CD4-positive, alpha-beta T cell treated with Interleukin-1 beta for 1 hour (primary cell): ENCODE measurements around the gene DDX20.
A peak's percentile ranks its signal among the peaks of the same experiment; 100 is the strongest.
"Not testable (repeated sequence)": the region's sequence is repeated elsewhere in the genome, so short reads cannot be mapped to it uniquely, and the experiment has no call there.

Experiments
- DNase-seq, 2 donors: peaks; one replicate each; pipeline ENCODE4 v3.0.0-alpha.2; 2020 to 2022

Gene DDX20

DNA sequence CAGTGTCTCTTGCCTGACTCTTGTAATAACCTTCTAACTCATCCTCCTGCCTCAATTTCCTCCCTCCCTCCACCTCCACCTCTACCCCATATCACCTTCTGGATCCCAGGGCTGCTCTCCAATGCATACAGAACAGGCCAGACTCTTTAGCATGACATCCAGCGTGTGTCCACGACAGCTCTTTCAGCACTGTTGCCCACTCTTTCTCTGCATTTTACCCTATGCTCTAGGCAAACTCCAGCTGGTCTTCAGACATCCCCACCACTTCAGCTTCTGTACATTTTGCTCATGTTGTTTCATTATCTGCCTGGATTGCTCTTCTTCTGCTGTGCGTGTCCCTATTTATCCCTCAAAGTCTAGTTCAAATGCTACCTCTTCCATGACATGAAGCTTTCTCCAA lies 21.3 kb upstream of the DDX20 start:
- no peak for DNase-seq

DNA sequence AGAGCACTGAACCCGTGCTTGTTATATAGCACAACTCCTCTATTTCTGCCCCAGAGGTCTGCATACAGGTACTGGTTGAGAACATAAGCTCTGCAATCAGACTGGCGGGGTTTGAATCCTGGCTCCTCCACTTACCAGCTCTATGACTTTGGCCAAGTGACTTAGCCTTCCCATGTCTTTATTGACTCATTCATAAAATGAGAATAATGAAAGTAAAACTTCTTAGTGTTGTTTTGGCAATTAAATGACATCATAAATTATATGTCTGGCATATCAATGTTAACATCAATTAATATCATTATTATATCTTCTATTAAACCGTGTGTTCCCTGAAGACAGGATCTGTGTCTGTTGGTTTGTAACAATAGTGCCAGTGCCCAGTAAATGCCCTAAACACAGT lies 20.8 kb upstream of the DDX20 start:
- DNase-seq, result no peak

DNA sequence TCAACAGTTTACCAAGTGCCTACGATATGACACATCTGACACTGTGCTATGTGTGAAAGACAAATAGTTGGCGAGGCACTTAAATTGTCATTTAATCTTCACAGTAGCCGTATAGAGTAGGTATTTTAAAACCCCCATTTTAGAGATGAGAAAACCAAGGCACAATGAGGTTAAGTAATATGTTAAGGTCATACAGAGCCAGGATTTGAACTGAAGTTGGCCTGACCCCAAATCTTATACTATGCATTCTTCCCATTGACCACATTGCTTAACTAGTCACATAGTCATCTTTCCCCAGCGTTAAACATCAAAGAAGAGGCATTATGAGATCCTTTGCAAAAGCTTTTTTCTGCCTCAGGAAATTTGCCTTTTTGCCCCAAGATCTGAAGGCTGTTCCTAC lies 20.4 kb upstream of the DDX20 start:
- DNase-seq, result no peak

DNA sequence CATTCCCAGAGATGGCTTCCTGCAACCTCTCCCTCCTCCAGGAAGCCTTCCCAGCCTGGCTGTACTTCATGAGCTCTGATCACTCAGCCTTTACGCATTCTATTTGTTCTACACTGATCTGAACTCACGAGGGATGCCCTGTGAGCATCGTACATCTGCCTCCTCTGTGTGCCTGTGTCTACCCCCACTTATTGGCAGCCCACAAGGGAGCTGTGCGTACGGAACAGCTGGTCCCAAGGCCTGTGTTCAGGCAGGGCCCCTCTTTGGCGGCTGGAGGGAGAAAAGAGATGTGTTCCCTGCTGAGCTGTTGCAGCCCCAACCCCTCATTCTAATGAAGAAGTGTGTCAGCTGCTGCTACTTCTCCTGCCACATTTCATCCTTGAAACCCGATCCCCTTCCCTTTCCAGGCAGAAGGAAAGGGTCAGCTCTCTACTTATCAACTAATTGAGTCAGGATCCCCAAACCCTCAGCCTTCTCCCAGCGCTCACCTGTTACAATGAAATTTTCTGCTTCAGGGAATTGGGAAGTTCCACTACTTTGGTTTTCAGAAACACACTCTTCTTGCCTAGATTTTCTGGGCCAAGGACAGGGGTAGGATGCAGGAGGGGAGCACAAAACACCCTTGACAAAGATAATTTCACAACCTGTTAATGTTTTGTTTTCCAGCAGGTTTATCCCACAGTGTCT lies 19.7 kb upstream of the DDX20 start:
- no peak for DNase-seq

DNA sequence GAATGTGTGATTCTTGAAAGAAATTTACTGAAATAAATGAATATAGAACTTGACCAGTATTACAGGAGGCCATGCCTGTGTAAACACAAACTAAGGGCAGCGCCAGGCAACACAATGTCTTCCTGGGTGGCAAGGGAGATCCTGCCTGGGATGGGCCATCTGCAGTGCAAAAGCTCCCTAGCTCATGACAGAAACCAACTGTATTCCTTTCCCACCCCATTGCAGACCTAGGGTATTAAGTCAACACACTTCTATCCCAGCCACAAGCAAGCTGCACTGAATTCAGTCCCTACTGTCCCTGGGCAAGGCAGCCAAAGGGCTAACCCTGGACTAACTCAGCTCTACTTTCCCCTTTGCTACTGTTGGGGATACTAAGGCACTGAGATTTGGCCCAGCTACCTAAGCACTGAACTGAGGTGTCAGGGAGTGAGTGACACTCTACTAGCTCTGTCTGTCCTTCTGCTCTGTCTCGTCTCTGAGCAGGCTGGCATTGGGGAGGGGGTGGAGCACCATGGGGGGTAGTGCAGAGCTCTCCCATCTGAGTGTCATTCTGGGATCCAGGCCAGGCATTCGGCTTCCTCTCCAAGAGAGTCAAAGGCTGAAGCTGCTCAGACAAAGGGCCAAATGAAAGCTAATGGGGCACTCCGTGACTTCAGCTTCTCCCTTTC lies 19.0 kb upstream of the DDX20 start:
- no peak for DNase-seq

DNA sequence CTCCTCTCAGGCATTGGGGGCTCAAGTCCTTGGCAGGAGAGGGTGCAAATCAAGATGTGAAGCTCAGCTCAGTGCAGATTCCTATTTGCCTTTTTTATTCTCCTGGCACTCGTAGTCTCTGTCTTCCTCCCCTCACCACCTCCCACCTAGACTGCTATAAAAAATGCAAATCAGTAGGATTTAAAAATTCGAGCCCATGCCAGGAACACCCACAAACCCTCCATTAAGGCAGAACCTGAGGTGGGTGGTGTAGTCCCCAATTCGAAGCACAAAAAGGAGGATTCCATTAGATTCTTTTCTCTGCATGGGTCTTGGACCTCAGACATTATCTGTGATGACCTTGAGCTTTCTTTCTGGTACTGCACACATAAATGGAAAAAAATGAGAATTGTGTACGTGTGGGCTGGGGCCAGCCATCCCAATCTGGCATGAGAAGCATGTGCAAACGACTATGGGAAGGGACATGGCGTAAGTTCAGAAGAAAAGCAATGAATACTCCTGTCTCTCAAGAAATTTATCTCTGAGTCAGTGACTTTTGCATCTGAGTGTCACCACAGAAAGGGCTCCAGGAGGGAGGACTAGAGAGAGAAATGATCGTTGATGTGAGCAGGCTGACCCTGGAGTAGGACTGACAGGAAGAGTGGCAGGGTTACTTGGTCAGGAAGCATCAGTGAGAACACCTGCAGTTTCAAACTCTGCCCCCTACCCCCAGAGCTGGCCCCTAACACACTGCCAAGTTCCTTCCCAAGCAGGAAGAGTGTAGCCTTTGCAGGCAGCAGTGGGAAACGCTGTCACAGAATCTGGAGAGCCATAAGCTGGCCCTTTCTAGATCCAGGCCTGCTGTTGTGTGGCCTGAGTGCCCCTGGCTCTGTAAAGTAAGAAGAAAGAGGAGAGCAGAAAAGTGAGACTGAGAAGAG lies 18.2 kb upstream of the DDX20 start:
- no peak for DNase-seq

DNA sequence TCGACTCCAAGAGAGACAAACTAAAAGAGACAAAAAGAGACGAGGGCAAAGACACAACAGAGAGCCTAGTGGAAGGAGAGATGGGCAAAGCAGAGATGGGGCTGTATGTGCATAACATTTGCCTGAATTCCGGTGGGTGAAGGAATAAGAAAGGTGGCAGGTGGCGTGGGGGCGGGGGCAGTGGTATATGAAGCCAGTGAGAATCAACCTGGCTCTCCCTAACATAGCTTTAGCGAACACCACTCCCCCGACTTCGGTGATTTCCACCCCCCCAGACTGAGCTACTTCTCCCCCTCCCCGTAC lies 17.6 kb upstream of the DDX20 start:
- peak in 1 of 2 donors; percentile 58 for DNase-seq

DNA sequence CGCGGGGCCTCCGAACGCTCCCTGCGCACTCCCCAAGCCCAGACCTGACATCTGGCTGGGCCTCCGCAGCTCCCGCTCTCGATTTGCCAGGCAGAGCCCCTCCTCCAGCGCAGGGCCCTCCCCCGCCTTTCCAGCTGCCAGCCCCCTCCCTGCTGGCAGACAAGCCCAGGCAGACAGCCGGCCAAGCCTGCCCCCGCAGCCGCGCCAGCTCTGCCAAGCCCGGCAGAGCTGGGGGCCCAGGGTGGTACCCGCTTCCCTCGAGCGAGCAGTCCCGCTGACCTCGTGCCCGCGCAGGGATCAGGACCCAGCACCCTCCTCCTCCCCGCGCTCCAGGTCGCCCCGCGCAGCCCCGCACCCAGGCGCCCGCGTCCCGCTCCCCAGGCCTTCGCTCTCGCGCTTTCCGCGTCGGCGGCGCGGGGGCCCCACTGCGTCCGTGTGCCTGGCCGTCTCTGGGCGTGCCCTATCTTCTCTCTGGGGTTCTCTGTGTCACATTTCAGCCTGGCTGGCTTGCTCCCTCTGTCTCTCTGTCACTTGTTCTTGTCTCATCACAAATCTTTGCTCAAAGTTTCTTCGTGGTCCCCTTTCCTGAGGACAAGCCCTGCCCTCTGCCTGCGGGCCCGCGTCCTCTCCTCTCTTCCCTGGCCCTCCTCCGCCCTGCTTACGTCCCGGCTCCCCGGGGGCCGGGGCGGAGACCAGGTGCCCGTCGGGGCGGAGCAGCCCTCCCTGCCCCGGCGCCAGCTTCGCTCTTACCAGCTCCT lies 17.1 kb upstream of the DDX20 start:
- DNase-seq, result peak; percentile 38 to 51

DNA sequence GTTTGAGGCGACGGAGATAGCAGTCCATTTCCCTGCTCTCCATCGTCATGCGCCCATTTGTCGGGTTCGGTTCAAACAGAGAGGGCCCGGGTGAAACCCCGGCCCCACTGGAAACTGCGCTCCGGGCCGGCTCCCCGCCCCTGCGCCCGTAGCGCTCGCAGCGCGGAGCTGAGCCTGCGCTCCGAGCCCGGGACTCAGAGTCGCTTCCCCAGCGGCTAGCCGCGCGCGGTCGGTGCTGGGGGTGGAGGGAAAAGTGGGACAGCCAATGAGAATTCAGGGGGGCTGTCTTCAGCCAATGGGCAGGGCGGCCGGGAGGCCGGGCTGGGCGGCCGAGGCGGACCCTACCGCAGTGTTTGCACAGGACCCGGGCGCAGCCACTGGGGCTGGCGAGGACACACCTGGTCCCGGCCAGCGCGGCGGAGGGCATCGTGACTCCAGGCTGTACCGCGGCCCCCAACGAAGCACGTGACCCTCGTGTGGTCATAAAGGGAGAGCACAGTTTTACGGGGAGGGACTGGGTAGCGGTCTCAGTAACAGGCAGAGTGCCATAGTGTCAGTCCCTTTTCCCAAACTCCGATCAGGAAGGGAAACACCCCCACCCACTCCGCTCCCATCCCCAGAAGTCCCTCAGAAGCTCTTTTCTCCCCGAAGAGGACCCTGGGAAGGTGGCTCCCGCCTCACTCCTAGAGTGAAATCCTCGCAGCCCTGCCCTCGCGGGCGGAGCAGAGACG lies 16.3 kb upstream of the DDX20 start, which contains the start of gene INKA2:
Gene INKA2, minus strand, starts transcription at position 202 of the 731 bp plus-strand sequence. Its CDS starts 153 bp downstream, at position 49.
- peak; percentile 79 to 80 for DNase-seq

DNA sequence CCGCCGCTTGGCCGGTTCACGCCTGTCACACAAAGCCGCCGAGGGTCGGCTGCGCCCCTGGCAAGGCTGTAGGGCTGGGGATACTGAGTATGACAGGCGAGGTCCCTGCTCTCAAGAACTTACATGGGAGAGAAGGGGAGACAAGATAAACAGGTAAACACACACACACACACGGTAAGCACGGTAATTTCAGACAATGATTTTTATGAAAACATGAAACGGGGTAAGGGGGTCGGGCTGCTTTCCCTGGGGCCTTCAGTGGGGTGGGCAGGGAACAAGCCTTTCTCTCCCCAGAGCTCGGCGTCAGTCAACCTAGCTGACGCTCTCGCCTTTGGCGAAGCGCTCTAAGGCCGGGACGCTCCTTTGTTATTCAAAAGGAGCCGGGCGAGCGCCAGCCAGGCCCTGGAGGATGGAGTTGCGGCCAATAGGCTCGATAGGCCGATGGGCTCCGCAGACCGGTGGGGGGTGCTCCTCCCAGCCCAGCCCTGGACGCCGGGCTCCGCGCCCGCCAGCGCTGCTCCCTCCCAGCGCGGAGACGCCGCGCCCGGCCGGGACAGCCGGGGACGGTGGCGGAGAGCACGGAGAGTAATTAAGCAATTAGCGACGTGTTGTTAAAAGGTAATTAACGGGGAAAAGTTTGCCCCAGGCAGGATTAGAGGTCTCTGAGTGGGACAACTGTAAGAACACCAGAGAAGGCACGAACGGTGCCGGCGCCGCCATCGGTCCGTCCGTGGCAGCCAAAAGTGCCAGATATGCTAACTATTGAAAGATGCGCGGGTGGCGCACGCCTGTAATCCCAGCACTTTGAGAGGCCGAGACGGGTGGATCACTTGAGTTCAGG lies 15.6 kb upstream of the DDX20 start:
- DNase-seq, result no peak

DNA sequence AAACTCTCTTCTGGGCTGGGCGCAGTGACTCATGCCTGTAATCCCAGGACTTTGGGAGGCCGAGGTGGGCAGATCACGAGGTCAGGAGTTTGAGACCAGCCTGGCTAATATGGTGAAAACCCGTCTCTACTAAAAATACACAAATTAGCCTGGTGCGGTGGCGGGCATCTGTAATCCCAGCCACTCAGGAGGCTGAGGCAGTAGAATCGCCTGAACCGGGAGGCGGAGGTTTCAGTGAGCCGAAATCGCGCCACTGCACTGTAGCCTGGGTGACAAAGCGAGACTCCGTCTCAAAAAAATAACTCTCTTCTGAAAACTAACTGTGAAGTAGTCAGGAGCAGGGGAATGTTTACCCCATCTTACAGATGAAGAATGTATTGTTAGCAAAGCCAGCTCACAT lies 13.4 kb upstream of the DDX20 start:
- not testable (repeated sequence) for DNase-seq

DNA sequence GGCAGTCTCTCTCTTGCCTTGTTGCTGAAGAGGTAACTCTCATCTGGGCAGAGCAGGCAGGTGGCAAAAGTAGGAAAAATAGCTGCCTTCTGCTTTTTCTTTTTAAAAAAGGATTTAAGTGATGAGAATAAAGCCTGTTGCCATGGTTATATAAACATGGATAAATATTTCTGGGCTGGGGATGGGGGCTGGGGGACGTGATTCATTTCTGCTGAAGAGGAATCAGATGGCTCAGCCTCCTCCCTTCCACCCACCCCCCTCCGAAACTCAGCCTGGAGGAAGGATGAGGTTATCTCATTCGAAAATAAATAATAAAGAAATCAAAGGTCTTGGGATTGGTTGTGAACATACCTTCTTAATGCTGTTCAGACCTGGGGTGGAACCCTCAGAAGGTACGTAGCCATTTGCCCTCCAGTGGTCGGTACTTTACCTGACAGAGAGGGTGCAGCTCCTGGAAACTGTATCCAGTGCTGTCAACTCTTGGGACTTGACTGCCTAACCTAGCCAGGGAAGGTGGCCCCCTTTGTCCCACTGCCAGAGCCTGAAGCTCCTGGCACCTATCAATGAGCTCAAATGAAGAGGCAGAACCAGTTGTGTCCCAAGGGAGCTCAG lies 12.7 kb upstream of the DDX20 start:
- no peak for DNase-seq

DNA sequence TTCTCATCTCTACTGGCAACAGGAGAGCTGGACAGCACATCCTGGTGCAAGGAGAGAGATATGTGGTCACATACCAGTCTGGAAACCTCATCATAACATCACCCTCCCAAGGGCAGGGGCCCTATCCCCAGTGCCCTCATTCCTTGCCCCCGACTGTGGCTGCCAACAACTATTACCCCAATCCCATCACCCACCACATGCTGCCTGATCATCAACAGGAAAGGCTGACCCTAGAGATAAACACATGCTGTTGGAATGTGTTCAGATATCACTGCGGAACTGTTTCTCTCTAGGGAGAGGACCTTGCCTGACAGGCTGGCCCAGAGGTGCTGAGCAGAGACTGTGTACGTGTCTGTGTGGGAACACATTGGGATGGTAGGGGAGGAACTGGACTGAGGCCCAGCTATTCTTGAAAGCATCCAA lies 12.0 kb upstream of the DDX20 start:
- no peak for DNase-seq

DNA sequence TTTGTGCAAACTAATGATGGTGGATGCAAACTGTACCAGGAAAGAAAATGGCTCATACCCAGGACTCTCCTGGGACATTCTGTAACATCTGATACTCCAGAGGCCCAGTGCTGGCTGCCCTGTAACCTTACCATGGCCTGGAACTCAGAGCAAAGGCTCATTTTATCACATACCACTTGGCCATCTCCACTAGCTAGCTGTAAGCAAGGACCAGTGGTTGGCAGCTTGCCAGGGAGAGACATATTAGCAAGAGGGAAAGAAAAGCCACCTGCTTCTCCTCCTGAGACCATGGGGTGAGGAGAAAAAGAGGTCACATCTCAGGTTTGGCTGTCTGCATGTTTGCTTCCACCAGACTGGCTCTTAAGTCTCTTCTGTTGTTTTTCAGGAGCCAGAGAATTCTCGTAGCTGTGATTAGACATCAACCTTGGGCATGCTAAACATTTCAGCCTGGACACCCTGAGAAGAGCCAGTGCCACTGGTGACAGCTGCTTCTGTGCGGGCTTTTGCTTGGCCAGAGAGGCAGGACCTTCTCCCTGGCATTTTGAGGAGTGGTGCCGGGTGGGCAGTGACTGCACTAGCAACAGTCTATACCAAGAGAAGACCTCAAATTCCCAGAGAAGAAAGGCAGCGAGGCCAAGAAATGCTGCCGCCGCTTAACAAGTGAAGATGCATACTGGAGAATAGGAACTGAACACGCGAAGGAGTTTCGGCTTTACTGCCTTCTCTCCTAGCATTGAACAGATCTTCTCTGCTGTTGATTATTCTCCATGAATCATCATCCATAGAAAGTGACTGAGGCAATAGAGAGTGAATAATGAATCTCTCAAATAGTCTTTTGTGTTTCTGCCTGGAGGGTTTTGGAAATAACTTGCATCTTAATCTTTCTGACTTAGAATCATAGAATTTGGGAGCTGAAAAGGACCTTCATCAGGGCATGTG lies 9.8 kb upstream of the DDX20 start:
- DNase-seq, result no peak

DNA sequence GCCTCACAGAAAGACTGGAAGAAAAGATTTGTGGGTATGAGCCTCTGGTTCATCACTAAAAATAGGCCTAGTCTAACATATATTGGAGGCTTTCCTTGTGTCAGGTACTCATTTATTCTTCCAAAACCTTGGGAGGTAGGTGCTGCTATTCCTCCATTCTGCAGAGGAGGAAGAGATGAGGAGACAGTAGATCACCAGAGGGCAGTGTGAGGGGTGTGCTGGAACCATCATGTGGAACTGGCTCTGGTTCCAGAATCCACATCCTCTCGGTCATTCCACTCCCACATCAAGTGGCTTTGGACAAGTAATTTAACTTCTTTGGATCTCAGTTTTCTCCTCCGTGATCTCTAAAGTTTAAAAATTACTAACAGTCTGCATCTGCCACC lies 9.1 kb upstream of the DDX20 start:
- no peak for DNase-seq

DNA sequence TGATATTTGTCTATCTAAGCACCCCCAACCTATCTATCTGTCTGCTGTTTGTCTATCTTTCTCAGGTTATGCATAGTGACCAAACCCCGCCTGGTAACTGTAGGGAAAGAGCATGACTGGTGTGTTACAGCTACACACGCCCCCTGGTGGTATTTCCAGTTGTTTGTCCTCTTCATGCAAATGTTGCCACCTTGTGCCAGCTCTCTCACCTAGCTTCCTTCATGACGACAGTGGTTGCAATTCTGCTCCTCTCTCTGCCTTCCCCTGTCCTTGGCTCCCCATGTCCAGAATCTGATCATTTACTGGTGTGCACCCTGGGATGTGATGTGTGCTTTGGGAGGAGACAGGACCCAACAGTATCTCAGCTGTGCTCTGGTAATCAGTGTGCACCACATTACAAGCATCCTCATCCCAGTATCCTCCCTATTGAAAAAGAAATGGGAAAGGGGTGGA lies 8.4 kb upstream of the DDX20 start:
- DNase-seq, result peak; percentile 68 to 74

DNA sequence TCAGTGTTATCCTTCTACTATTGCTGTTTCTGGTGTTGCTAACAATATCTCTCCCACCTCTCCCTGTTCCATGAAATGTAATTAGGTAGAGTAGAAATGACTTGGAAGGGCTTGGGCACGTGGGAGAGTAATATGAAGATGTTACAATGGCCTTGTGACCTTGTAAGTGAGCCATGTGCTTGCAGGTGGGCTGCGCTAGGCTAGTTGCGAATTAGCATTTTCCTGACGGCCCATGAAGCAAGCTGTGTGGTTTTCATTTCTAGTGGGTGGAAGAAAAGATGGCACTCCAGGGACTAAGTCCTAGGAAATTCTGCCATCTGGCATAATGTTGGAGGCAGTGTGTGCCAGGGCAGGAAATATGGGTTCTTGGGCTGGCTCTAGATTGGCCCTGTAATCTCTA lies 7.8 kb upstream of the DDX20 start:
- no peak for DNase-seq

DNA sequence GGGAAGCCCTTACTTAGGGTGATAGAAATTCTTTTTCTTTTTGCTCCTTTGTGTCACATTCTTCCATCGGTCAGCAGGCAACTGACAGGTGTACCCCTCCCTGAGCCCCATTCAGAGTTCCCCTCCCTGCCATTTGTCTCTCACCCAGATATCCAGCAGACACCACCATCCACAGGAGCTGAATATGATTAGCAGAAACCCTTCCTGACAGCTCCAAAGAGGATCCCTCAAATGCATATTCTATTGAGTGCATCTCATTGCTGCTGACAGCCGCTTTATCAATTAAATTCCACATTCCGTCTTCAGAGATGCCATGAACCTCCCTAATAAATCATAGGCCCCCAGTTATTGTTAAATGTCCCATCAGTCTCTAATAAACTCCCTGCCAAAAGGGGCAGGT lies 6.1 kb upstream of the DDX20 start:
- DNase-seq, result no peak

DNA sequence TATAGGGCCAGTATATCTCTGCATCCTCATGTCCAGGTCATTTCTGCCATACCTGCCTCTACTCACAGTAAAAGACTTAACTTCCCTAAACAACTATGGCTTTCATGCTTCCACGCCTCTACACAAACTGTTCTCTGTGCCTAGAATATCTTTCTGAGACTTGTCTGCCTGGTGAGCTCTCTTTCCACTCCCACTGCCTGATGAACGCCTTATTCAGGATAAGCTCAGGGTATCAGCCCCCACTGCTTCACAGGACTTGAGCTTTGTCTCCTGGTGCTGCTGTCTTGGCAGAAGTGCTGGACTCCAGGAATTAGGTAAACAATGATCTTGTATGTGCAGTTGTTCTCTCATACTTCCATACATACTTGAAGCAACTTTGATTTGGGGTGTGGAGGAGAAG lies 4.8 kb upstream of the DDX20 start:
- no peak for DNase-seq
